ENCODE measurements around the gene BUB1B. TPM values are rescaled to one million over a fixed set of nuclear protein-coding genes. Genes with fewer than 3 reads are reported as not detected.

Gene BUB1B
- total RNA-seq, 1 experiment from 2014 or later, result 67.8 TPM

GRCh38 chr15:40266828-40267304 lies 106.0 kb downstream of the BUB1B start:
- Histone ChIP-seq H3K4me3 (ENCODE audit: low read depth in 2 of 2, low read length in 2 of 2) (no peak overlapping the region), H3K9me3 (ENCODE audit: control insufficient read depth, insufficient read depth, low read depth, low read length) (no peaks in the 10 kb centered on the region), H3K27ac (ENCODE audit: low read length) (peak overlapping the region; percentile 48), H3K4me1 (ENCODE audit: control insufficient read depth, insufficient read depth, low read length) (peaks cover 23% of the 10 kb centered on the region), H3K36me3 (ENCODE audit: control insufficient read depth, insufficient read depth, low read length) (no peaks in the 10 kb centered on the region), H3K27me3 (ENCODE audit: control insufficient read depth, insufficient read depth, low read length) (no peaks in the 10 kb centered on the region)
- DNase-seq (ENCODE audit: low read depth, low spot score) (peak; percentile 22), ATAC-seq (peak; percentile 81)
- POLR2A ChIA-PET, result no interaction called here
- in situ Hi-C loops (cut with HindIII; ENCODE audit: low pct_unique_long_range_greater_than_20kb, low sequenced_read_pairs) (no loop called here), intact Hi-C loops (cut with micrococcal nuclease; ENCODE audit: unreplicated experiment) (no loop called here)
- CTCF ChIA-PET, result no interaction called here
- TF ChIP-seq, protein P1, sequence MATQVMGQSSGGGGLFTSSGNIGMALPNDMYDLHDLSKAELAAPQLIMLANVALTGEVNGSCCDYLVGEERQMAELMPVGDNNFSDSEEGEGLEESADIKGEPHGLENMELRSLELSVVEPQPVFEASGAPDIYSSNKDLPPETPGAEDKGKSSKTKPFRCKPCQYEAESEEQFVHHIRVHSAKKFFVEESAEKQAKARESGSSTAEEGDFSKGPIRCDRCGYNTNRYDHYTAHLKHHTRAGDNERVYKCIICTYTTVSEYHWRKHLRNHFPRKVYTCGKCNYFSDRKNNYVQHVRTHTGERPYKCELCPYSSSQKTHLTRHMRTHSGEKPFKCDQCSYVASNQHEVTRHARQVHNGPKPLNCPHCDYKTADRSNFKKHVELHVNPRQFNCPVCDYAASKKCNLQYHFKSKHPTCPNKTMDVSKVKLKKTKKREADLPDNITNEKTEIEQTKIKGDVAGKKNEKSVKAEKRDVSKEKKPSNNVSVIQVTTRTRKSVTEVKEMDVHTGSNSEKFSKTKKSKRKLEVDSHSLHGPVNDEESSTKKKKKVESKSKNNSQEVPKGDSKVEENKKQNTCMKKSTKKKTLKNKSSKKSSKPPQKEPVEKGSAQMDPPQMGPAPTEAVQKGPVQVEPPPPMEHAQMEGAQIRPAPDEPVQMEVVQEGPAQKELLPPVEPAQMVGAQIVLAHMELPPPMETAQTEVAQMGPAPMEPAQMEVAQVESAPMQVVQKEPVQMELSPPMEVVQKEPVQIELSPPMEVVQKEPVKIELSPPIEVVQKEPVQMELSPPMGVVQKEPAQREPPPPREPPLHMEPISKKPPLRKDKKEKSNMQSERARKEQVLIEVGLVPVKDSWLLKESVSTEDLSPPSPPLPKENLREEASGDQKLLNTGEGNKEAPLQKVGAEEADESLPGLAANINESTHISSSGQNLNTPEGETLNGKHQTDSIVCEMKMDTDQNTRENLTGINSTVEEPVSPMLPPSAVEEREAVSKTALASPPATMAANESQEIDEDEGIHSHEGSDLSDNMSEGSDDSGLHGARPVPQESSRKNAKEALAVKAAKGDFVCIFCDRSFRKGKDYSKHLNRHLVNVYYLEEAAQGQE (IDR thresholded peaks at IDR 0.05; ENCODE audit: insufficient read depth in 1 of 2, low read depth in 2 of 2, low read length in 1 of 2), result no peak
- TF ChIP-seq TCF7L2 (IDR thresholded peaks at IDR 0.05; ENCODE audit: low read depth, low read length) (no peak), POLR2AphosphoS5 (IDR thresholded peaks at IDR 0.05; ENCODE audit: low read depth, low read length) (no peak), CTCF (IDR thresholded peaks at IDR 0.05) (no peak), SIN3A (IDR thresholded peaks at IDR 0.05; ENCODE audit: borderline replicate concordance, insufficient read depth, low read depth, low read length) (no peak)
- BruUV-seq (replicated peaks), result no TSS peak

- in situ Hi-C loops (cut with HindIII; ENCODE audit: low pct_unique_long_range_greater_than_20kb, low sequenced_read_pairs), result no loop called here
- no peak for DNase-seq (ENCODE audit: low read depth, low spot score)
- no peaks in the 10 kb centered on the region for H3K27me3 ChIP-seq (ENCODE audit: control insufficient read depth, insufficient read depth, low read length)
- no peaks in the 10 kb centered on the region for H3K9me3 ChIP-seq (ENCODE audit: control insufficient read depth, insufficient read depth, low read depth, low read length)
- ATAC-seq, result no peak
- peaks cover 23% of the 10 kb centered on the region for H3K4me1 ChIP-seq (ENCODE audit: control insufficient read depth, insufficient read depth, low read length)
- H3K36me3 ChIP-seq (ENCODE audit: control insufficient read depth, insufficient read depth, low read length), result no peaks in the 10 kb centered on the region
- no peak overlapping the region for H3K27ac ChIP-seq (ENCODE audit: low read length)
- no TSS peak for BruUV-seq (replicated peaks)
- no peak overlapping the region for H3K4me3 ChIP-seq (ENCODE audit: low read depth in 2 of 2, low read length in 2 of 2)
- POLR2A ChIA-PET, result no interaction called here
- TF ChIP-seq CTCF (IDR thresholded peaks at IDR 0.05) (no peak), SIN3A (IDR thresholded peaks at IDR 0.05; ENCODE audit: borderline replicate concordance, insufficient read depth, low read depth, low read length) (no peak), TCF7L2 (IDR thresholded peaks at IDR 0.05; ENCODE audit: low read depth, low read length) (no peak), POLR2AphosphoS5 (IDR thresholded peaks at IDR 0.05; ENCODE audit: low read depth, low read length) (no peak)
- TF ChIP-seq, protein P1 (IDR thresholded peaks at IDR 0.05; ENCODE audit: insufficient read depth in 1 of 2, low read depth in 2 of 2, low read length in 1 of 2), result no peak
- CTCF ChIA-PET, result interaction anchor here (0.6 kb wide), 1 partner anchor 285 kb away, joined by 4 read pairs; no protein-coding TSS in a partner anchor
- intact Hi-C loops (cut with micrococcal nuclease; ENCODE audit: unreplicated experiment), result no loop called here
Observed at GRCh38 chr15:40267670-40268069, 106.8 kb downstream of the BUB1B start.

Measured in Panc1 (cell line).